Activated T-cell treated with anti-CD3 and anti-CD28 coated beads for 4 hours (primary cell): ENCODE measurements around the gene FLYWCH1.
A peak's percentile ranks its signal among the peaks of the same experiment; 100 is the strongest.

Experiments used
- DNase-seq: peaks from one replicate; pipeline ENCODE4 v3.0.0-alpha.2; 2020

The FLYWCH1 gene

DNA sequence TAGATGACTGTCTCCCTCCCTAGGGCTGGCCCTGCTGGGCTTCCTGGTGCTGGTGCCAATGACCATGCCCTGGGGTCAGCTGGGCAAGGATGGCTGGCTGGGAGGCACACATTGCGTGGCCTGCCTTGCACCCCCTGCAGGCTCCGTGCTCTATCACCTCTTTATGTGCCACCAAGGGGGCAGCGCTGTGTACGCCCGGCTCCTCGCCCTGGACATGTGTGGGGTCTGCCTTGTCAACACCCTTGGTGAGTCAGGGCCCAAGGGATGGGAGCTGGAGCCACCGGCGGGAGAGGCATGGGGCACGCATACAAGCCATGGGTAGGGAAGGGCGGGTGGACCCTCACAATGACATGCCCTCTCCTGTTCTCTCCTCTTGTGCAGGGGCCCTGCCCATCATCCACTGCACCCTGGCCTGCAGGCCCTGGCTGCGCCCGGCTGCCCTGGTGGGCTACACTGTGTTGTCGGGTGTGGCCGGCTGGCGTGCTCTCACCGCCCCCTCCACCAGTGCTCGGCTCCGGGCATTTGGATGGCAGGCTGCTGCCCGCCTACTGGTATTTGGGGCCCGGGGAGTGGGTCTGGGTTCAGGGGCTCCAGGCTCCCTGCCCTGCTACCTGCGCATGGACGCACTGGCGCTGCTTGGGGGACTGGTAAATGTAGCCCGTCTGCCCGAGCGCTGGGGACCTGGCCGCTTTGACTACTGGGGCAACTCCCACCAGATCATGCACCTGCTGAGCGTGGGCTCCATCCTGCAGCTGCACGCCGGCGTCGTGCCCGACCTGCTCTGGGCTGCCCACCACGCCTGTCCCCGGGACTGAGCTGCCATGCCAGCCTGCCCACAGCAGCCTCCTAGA lies 59.6 kb downstream of the FLYWCH1 start:
- DNase-seq = no peak

DNA sequence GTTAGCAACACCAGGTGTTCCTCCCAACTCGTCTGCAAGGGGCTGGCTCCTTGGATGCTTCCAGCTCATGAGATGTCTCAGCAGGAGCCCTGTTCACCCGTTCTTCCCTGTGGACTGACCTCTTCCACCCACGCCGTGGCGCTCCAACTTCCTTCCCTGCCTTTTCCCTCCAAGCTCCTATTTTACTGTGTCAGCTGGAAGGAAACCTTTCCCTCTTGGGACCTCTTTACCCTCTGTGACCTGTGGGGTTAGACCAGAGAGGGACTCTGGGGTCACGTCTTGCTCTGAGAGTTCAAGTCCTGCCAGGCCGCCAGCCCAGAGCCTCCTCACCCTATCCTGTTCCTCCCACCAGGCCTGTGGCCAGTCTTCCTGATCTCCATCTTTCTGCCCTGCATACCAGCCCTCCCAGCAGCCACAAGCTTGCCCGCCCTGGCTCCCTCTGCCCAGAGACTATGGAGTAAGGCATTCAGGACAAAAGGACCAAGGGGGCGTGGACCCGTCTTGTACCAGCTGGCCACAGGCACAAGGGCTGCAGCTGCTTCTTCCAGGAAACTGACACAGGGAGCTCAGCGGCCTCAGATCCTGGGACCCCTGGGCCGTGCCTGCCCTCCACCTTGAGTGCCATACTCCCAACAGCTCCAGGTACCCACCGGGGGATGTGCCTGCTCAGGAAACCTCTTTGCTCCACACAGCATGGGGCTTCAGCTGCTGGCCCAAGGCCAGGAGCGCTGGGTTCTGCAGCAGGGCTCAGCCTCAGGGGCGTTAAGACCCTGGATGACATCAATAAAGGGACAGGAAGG lies 60.5 kb downstream of the FLYWCH1 start:
- DNase-seq = no peak

DNA sequence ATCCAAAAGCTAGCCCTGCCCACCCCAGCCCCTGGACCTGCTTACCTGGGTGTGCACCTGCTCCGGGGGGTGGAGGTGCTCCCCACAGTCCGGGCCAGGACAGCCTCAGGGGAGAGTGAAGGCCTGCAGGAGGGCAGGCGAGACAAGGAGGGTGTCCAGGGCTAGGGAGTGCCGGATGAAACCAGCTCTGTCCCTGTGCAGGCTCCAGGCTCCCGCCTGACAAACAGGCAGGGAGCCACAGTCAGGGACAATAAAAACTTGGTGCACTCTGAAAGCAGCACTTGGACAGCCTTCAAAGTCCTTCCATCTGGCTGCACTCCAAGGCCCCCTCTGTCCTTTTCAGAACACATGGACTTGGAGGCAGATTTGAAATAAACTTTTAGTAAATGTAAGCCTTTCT lies 61.4 kb downstream of the FLYWCH1 start:
- no peak for DNase-seq

DNA sequence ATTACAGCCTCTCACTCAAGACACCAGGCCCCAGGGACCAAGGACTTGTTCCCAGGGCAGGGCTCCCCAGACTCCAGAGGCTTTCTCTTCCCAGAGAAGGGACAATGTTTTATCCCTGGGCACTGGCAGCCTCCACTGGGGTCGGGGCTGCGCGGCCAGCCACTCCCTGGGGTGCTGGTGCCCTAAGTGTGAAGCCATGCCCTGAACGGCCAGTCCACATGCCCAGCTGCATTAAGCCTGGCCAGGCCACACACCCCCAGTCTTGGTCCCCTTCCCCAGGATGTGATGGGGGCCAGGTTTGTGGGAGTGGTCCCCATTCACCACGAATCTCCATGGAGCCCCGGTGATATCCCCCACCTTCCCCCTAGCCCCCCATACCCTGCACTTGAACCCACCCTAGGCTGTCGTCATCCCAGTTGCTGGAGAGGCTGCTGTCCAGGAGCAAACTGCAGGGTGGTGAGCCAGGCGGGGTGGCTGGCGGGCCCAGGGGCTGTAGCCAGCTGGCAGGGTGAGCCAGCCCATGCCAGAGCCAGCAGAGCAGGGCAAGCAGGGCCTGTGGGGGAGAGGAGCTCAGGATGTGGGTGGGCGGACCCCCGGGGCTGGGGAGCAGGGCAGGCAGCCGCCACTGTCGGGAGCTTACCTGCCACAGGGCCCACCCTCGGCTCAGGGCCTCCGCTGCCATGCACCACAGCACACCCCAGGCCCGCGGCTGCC lies 62.0 kb downstream of the FLYWCH1 start:
- DNase-seq = no peak

DNA sequence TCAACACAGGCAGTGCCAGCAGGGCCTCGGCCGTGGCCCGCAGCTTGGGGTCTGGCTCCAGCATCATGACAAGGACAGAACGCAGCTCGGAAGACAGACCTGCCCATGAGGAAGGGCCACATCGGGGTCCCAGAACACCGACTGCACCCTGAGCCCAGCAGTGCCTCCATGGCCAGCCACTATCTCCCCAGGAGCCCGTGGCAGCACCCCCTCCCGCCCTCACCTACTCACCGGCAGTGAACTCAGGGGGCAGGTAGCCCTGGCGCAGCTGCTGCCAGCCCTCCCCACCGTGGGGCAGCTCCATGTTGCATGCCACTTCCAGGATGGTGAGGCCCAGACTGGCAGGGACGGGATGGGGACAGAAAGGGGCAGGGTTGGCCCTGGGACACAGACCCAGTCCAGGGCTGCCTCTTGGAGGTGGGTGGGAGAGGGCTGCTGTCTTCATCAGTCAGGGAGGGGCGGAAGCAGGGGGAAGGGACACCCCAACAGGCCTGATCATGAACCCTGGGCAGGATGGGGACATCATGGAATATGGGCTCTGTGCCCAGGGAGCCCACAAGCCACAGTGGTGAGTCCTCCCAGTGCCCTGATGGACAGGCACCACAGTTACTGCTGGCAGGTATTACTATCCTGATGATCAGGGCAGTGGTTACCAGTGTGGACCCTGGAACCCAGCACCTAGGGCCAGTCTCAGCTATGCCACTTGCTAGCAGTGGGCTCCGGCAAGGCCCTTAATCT lies 62.8 kb downstream of the FLYWCH1 start:
- DNase-seq = no peak

DNA sequence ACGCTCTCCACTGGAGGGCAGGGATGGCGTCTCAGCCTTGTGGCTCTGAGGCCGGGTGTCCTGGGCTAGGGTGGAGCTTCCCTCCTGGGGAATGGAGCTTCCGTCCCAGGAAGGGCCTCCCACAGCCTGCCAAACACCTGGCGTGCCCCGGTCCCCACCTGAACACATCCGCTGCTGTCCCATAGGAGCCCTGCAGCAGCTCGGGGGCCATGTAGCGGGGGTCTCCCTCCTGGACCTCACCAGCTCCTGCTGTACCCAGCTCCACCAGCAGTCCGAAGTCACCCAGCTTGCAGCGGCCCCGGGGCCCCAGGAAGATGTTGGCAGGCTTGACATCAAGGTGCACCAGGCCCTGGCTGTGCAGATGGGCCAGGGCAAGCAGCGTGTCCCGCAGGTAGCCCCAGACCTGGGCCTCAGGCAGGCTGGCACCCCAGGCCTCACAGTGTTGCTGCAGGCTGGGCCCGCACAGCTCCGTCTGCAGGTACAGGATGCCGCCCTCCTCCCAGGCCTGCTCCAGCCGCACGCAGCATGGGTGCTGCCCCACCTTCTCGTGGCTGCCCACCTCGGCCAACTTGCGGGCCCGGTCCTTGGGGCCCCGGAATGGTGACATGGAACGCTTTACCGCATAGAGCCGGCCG lies 63.5 kb downstream of the FLYWCH1 start:
- DNase-seq = no peak

DNA sequence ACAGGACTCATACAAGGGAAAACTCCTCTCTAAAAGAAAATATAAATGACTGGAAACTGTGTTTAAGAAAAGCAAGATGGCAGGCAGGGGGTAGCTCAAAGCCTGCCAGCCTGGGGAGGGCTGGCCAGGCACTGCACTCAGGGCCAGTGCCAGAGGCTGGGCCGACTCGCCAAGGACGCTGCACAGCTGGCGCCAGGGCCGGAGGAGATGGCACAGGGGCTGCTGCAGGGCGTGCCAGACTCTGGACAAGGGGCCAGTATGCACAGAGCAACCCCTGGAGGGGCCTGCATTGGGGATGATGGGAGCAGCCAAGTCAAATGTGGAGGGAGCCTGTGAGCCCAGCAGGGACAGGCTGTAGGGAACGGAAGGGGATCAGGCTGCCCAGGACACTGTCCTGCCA lies 64.5 kb downstream of the FLYWCH1 start:
- DNase-seq = no peak

DNA sequence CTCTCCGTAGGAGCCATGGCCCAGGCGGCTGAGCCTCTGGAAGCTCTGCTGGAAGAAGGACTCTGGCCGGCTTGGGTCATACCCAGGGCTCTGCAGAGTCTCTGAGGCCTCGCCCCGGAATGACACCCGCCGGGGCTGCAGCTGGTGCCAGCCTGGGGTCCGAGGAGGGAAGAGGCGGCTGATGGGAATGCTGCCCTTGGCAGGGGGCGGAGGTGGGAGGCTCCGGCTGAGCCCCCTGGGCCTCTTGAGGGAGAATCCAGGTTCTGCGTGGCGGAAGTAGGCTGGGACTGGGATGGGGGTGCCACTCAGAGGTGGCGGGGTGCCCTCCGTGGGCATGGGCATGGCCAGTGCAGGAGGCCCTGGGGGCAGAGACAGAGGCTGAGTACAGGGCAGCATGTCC lies 64.9 kb downstream of the FLYWCH1 start:
- DNase-seq = no peak

DNA sequence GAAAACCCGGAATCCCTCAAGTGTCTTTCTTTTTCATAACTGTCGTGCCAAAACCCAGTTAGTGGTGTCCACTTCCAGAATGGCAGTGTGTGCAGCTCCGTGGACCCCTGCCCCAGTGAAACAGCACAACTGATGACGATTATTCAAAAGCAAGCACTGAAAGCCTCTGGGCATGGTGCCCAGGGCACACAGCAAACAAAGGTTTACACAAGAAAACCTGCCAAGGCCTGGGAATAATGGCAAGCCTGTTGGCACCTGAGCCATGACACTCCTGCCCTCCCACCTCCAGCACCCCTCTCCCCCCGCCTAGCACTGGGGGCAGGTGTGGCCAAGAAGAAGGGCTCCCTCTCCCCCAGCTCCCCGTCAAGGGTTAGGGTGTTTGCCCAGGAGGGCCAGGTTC lies 65.7 kb downstream of the FLYWCH1 start:
- no peak for DNase-seq

DNA sequence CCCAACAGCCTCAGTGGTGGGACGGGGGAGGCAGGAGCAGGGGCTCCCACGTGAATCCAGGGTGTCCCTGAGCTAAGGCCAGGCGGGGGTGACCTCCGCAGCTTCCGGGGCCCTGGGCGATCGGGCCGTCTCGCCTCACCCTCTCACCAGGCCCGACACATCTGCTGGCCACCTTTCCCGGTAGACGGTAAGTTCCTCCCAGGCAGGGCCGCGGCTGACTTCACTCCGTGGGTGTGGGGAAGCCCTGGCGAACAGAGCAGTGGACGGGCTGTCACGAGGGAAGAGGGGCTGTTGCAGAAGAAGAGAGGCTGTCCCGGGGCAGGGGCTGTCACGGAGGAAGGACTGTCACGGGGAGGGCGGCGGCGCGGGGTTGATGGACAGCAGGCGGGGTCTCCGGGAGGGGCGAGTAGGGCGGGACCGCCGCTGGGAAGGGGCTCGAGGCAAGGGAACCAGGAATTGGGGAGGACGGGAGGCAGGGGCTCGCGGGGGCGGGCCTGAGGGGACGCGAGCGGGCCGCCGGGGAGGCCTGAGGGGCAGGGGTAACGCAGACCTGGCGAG lies 68.0 kb downstream of the FLYWCH1 start:
- no peak for DNase-seq

DNA sequence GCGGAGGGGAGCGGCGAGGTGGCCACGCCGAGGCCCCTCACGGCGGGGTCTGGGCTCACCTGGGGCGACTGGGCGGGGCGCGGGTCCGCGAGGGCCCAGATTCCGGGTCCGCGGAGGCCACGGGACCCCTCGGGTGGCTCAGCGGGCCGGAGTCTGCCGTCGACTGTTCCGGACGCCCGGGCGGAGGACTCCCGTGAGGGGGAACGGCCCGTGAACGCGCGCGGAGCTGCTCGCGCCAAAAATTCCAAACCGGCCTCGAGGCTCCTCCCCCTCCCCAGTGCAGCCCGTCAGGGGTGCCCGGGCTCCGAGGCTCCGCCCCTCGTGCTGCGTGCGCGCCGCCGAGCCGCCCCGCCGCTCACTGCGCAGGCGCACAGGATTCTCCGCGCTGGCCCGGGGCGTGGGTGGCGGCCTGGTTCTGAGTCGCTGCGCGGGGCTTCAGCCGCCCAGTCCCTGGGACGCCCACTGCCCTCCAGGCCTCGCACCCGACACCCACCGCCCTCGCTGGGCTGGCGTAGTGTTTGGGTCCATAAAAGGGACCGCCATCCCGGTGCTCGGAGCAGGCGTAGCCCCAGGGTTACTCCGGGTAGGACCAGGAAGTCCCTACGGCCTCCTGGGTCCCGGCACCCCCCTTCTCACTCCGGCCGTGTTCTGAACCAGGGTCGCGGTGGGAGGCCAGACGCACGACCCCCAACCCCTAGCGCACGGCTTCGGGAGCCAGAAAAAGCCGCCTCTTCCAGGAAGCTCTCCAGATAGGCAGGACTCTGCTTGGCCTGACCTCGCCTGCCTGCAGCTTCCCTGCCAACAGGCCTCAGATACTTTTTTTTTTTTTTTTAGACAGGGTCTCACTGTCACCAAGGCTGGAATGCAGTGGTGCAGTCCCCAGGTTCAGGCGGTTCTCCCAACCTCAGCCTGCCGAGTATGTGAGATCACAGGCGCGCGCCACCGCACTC lies 68.8 kb downstream of the FLYWCH1 start, which contains the start of gene PKMYT1:
Gene PKMYT1, minus strand, starts transcription at position 220 of the 950 bp plus-strand sequence. CDS start 789 bp downstream, outside the sequence.
- peak; percentile 94 for DNase-seq

DNA sequence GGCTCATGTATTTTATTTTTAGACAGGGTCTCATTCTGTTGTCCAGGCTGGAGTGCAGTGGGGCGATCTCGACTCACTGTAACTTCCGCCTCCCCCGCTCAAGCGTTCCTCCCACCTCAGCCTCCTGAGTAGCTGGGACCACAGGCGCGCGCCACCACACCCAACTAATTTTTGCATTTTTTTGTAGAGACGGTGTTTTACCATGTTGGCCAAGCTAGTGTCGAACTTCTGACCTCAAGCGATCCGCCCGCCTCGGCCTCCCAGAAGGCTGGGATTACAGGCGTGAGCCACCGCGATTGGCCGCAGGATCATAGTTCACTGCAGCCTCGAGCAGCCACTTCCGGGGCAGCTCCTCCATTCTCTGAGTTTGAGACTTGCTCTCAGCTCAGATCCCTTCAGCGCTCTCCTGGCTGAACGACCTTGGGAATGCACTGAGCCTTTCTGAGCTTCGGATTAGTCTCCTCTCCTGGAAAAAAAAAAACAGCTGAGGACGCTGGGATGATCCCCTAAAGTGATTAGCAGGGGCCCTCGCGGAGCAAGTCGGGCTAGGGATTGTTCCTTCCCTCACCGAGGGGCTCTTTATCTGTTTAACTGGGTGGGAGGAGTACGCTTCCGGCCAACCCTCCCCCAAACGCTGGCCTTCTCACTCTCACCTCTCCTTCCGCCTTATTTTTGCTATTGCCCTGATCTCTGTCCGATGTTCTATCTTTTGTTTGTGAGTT lies 69.6 kb downstream of the FLYWCH1 start:
- DNase-seq = no peak

DNA sequence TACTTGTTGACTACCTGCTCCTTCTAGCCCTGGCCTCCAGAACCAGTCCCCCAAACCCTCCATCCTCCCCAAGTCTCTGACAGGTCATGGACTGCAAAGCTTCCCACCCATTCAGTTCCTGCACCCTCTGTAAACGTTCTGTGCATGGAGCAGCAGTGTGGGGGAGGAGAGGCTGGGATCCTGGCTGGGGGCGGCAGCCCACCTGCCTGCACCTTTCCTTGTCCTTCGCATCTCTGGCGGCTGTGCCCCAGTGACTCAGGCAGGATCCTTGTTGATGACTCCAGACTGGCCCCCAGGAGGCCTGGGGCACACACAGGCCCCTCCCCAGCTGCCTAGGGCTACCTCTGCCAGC lies 70.1 kb downstream of the FLYWCH1 start:
- DNase-seq = no peak

DNA sequence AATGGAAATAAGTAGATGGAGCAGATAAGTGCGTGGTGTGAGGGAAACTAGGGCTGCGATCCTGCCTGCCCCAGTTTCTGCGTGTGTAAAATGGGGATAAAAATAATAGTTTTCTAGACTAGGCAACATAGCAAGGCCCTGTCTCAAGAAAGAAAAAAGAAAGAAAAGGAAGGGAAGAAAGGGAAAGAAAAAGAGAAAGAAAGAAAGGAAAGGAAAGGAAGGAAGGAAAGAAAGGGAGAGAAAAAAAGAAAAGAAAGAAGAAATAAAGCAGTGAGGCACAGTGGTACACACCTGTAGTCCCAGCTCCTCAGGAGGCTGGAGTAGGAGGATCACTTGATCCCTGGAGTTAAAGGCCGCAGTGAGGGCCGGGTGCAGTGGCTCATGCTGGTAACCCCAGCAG lies 70.7 kb downstream of the FLYWCH1 start:
- DNase-seq = no peak

DNA sequence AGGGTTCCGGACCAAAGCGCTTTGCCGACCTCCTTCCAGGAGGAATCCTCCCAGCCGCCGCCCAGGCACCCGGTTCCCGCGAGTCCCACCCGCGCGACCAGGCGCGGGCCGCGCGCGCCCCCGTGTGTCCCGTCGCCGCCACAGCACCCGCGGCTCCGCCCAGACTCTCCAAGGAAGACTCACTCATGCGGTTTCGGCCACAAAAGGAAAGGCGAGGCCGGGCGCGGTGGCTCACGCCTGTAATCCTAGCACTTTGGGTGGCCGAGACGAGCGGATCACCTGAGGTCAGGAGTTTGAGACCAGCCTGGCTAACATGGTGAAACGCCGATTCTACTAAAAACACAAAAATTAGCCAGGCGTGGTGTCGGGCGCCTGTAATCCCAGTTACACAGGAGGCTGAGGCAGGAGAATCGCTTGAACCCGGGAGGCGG lies 72.0 kb downstream of the FLYWCH1 start:
- DNase-seq = peak; percentile 57

DNA sequence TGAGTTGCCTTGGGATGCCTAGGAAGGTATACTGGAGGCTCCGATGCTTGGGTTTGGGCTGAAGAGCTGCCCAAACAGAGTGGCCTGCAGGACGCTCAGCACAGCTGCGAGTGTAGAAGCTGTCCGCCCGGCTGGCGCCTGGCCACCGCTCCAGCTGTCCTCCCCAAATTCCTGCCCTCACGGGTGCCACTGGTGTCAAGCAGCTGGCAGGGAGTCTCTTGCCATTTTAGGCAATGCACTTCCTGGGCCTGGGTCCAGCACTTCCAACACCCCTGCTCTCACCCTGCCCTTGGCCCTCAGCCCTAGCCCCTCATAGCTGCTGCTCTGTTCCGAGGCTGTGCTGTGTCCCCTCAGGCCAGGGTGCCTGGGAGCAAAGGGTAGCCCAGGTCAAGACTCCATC lies 73.7 kb downstream of the FLYWCH1 start:
- no peak for DNase-seq

DNA sequence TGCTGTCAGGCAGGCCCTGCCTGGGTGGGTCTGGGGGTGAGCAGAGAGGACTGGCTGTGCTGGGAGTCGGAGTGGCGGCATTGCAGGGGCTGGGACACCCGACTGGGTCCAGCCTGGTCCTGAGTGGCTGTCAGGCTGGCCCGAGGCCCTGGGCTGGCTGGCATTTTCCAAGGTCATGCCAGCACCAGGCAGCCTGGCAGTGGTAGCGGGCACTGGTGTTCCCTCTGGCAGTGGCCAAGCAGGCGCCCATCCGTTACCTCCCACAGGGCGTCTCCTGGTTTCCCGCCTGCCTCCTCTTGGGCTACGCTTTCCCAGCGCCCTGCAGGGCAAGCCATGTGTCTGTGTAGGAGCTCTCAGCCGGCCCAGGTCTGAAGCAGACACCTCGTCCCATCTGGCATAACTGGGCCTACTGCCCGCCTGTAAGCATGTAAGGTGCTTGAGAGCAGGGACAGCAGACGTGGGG lies 74.2 kb downstream of the FLYWCH1 start:
- DNase-seq = no peak

DNA sequence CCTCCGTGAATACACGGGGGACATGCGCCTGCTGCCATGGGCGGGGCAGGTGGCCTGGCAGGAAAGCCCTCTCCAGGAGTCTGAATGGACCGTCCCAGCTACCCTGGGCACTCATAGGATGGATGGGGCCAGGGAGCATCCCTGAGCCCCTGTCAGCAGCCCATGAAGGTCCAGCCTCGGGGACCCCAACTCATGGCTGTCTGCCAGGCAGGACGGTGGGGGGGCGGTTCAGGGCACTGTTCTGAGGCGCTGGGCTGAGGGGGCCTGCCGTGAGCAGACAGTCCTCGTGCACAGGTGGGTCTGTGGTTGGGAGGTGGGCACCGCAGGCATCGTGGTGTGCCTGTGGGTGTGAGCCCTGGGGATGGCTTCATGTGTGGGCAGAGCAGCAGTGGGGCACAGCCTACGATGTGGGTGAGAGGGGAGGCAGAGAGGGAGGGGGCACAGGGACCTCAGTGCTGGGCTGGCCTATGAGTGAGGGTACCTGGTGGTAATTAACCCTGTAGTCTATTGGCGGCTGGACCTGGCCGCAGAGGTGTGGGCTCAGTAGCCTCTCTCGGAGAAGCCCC lies 75.0 kb downstream of the FLYWCH1 start:
- no peak for DNase-seq

DNA sequence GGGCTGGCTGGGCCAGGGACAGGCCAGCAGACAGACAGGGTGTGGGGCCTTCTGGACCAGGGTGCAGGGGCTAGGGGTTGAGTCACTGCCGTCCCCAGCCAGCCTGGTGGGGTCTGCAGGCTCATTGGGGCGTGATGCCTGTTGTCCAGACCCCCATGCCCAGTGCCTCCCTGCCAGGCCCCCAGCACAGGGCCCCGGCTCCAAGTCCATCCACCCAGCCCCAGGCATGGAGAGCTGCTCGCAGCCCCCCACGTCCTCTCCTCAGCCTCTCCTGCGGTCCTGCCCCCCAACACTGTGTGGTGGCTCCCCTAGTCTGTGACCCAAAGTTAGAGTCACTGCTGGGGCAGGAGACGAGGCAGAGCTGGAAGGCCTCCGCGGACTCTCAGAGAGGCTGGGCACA lies 75.6 kb downstream of the FLYWCH1 start:
- no peak for DNase-seq

DNA sequence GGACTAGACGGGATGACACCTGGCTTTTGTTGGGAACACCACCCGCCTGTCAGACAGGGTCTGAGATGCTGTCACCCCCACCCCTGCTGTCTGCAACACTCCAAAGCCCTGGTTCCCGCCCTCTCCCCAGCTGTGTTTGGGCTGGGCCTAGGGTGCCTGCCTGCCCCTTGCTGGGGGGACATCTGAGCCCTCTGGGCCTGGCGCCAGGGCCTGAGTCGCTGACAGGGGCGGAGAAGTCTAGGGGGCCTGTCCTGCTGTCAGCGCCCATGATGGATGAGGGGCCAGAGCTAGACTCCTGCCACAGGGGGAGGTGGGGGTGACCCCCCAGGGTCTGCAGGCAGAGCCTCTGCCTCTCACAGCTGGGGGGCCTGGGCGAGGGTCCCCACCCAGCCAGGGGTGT lies 76.1 kb downstream of the FLYWCH1 start:
- no peak for DNase-seq
